DND-41 (cell line): ENCODE results near the gene NLRP6.

Source experiments
- ATAC-seq: fragments of 200-7000 bp; cut with Tn5 transposase; 3 replicates; pipeline ENCODE4 v1.9.1; 2021; ENCODE audit warnings: low read depth; ENCODE audit not compliant: insufficient read depth
- DNase-seq: peaks from one replicate; pipeline ENCODE4 v3.0.0-alpha.2; 2020
- H2AFZ ChIP-seq: 2 replicates; pipeline ENCODE4 v1.6.0; 2012; ENCODE audit warnings: low read depth, low read length
- H3K27ac ChIP-seq: 2 replicates; pipeline ENCODE4 v1.5.1; 2012; ENCODE audit warnings: low read length, inconsistent platforms
- H3K27me3 ChIP-seq: fragments of 200-600 bp; sonication (generic); 2 replicates; pipeline ENCODE4 v1.6.0; 2012; ENCODE audit warnings: low read length, mild to moderate bottlenecking, inconsistent platforms; ENCODE audit not compliant: insufficient read depth, poor library complexity
- H3K36me3 ChIP-seq: 2 replicates; pipeline ENCODE4 v1.5.1; 2012; ENCODE audit warnings: low read length, inconsistent platforms; ENCODE audit not compliant: insufficient read depth
- H3K4me1 ChIP-seq: 2 replicates; pipeline ENCODE4 v1.5.1; 2012; ENCODE audit warnings: mild to moderate bottlenecking, low read length; ENCODE audit not compliant: insufficient read depth
- H3K4me2 ChIP-seq: 2 replicates; pipeline ENCODE4 v1.6.0; 2012; ENCODE audit warnings: mild to moderate bottlenecking, moderate library complexity, low read length, inconsistent platforms; ENCODE audit not compliant: insufficient read depth
- H3K4me3 ChIP-seq, 2 experiments: fragments of 200-600 bp in 1 of 2; shearing (Covaris generic) in 1 of 2; 2 replicates each; pipeline ENCODE4 v1.5.1; 2012 to 2016; ENCODE audit warnings: inconsistent platforms in 2 of 2, low read length in 2 of 2, mild to moderate bottlenecking in 2 of 2, low read depth in 1 of 2, moderate library complexity in 1 of 2
- H3K79me2 ChIP-seq: 2 replicates; pipeline ENCODE4 v1.6.0; 2012; ENCODE audit warnings: low read length, inconsistent platforms; ENCODE audit not compliant: insufficient read depth
- H3K9ac ChIP-seq: 2 replicates; pipeline ENCODE4 v1.6.0; 2012; ENCODE audit warnings: low read depth, mild to moderate bottlenecking, inconsistent platforms, low read length, moderate library complexity
- H3K9me3 ChIP-seq: 2 replicates; pipeline ENCODE4 v1.5.1; 2012; ENCODE audit warnings: low read length, moderate library complexity, mild to moderate bottlenecking, inconsistent platforms; ENCODE audit not compliant: insufficient read depth, severe bottlenecking
- H4K20me1 ChIP-seq: 2 replicates; pipeline ENCODE4 v1.6.0; 2012; ENCODE audit warnings: low read length; ENCODE audit not compliant: insufficient read depth
- EZH2 ChIP-seq: IDR thresholded peaks from 3 replicates; pipeline ENCODE4 v1.6.1; 2012; ENCODE audit warnings: borderline replicate concordance, low read depth, mild to moderate bottlenecking, moderate library complexity, low read length, inconsistent platforms; ENCODE audit not compliant: severe bottlenecking
- TF ChIP-seq, protein P1 (sequence below): IDR thresholded peaks from 2 replicates; pipeline ENCODE4 v1.5.1; 2012; ENCODE audit warnings: borderline replicate concordance, low read length, moderate library complexity, mild to moderate bottlenecking; ENCODE audit not compliant: poor library complexity, severe bottlenecking; ENCODE audit errors: extremely low read depth

The NLRP6 gene

DNA sequence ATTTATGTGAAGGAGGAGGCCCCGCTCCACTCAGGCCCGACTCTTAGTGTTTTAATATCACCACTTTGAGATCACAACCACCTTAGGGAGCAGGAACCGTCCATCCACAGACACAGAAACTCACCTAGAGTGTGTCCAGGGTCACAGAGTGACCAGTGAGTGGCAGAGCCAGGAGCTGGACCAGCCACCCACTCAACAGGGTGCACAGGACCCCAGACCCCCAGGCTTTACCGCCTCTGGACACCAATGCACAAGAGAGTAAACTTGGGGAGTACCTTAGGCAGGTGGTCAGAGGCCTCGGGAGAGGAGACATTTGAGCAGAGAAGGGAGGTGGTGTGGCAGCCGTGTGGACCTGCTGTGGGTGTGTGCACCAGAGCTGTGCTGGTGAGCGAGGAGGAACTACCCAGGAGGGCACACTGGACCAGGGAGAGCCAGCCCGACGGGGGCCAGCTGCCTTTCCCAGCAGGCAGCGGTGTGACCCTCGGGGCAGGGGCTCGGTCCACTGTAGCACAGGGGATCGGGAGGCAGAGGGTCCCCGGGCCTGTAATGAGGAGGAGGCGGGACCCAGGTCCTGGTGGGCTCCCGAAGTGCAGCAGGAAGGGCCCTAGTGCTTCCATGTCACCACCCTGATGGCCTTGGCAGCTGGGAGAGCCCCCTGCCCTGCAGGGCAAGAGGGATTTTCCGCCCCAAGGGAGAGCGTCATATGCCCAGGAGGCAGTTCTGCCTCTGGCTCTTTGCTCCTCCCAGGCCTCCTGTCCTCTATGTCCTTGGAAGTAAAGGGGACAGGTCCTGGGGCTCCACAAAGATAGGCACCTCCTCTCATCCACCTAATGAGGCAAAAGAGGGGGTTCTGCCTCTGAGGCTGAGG is 7.5 kb upstream of the NLRP6 start:
- Histone ChIP-seq H2AFZ (no peak overlapping the region), H3K9ac (no peak overlapping the region), H3K4me1 (peaks cover 37% of the 10 kb centered on the region), H3K4me2 (no peak overlapping the region), H4K20me1 (no peaks in the 10 kb centered on the region), H3K79me2 (no peaks in the 10 kb centered on the region), H3K9me3 (peaks cover 4% of the 10 kb centered on the region), H3K4me3 (no peak overlapping the region), H3K27me3 (no peaks in the 10 kb centered on the region), H3K36me3 (no peaks in the 10 kb centered on the region), H3K27ac (peak overlapping the region; percentile 99)
- ATAC-seq: no peak
- DNase-seq: no peak
- TF ChIP-seq EZH2: no peak
- TF ChIP-seq, protein P1, sequence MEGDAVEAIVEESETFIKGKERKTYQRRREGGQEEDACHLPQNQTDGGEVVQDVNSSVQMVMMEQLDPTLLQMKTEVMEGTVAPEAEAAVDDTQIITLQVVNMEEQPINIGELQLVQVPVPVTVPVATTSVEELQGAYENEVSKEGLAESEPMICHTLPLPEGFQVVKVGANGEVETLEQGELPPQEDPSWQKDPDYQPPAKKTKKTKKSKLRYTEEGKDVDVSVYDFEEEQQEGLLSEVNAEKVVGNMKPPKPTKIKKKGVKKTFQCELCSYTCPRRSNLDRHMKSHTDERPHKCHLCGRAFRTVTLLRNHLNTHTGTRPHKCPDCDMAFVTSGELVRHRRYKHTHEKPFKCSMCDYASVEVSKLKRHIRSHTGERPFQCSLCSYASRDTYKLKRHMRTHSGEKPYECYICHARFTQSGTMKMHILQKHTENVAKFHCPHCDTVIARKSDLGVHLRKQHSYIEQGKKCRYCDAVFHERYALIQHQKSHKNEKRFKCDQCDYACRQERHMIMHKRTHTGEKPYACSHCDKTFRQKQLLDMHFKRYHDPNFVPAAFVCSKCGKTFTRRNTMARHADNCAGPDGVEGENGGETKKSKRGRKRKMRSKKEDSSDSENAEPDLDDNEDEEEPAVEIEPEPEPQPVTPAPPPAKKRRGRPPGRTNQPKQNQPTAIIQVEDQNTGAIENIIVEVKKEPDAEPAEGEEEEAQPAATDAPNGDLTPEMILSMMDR: no peak

DNA sequence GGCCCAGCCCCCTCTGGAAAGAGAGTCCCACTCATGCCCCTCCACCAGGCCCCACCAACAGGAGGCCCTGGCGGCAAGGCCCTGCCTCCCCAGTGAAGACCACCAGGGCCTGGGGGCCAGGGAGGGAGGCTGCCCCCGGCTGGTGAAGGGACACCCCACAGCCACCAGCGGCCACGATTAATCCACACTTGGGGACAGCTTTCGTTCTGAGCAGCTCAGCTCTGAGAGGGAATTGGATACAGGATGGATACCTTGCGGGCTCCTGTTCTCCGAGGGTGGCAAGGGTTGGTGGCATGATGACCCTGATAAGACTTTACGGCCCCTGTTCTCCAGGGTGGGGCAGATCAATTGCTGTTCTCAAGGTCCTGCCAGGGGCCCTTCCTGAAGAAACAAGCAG is 6.9 kb upstream of the NLRP6 start:
- H4K20me1 ChIP-seq: no peaks in the 10 kb centered on the region
- peaks cover 37% of the 10 kb centered on the region for H3K4me1 ChIP-seq
- H3K9ac ChIP-seq: no peak overlapping the region
- H3K9me3 ChIP-seq: no peaks in the 10 kb centered on the region
- no peak overlapping the region for H3K27ac ChIP-seq
- TF ChIP-seq EZH2: no peak
- TF ChIP-seq, protein P1: no peak
- H2AFZ ChIP-seq: no peak overlapping the region
- no peaks in the 10 kb centered on the region for H3K36me3 ChIP-seq
- no peaks in the 10 kb centered on the region for H3K27me3 ChIP-seq
- H3K4me3 ChIP-seq: no peak overlapping the region
- ATAC-seq (no peak), DNase-seq (no peak)
- H3K4me2 ChIP-seq: no peak overlapping the region
- H3K79me2 ChIP-seq: no peaks in the 10 kb centered on the region

DNA sequence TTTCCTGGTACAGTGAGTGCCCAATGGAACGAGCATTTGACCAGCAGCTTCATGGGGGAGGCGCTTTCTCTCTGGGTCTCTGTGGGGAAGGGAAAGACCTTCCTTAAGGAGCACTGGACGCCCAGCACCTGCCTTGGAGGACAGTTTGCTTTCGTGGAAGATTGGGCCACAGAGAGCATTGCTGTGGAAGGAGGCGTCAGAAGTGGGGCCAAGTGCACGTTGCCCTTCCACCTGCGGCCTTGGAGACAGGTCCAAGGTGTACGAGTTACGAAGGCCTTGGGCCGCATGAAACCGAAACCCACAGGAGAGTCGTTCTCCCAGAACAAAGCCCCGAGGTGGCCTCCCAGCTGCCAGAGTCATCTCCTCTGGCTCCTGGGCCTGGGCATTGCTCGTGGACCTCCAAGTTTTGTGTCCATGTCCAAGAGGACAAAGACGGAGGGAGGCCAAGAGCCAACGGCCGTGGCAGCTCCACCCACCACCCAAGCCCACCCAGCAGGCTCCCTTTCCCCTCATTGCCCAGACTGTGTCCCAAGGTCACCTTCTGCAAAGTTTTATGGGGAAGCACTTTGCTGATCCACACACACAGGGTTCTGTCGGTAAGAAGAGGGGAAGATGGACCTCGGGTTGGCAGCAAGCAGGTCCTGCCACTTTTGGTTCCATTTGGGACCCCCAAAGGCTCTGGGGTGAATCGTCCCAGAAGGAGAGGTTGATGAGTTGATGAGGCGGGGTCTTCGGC is 5.8 kb upstream of the NLRP6 start:
- H3K27me3 ChIP-seq: no peaks in the 10 kb centered on the region
- H3K9me3 ChIP-seq: no peaks in the 10 kb centered on the region
- peak overlapping the region; percentile 8; the same call in 1 of the 2 replicates for H3K27ac ChIP-seq
- H3K4me3 ChIP-seq: no peak overlapping the region
- H3K4me2 ChIP-seq: no peak overlapping the region
- no peak overlapping the region for H2AFZ ChIP-seq
- no peaks in the 10 kb centered on the region for H3K79me2 ChIP-seq
- no peaks in the 10 kb centered on the region for H4K20me1 ChIP-seq
- DNase-seq (no peak), ATAC-seq (no peak)
- peaks cover 33% of the 10 kb centered on the region for H3K4me1 ChIP-seq
- no peak overlapping the region for H3K9ac ChIP-seq
- no peak for TF ChIP-seq EZH2
- TF ChIP-seq, protein P1: no peak
- no peaks in the 10 kb centered on the region for H3K36me3 ChIP-seq
